Spleen (tissue), 7 donors: Measurements from ENCODE around the gene TTC27.

Experiments used
- POLR2A ChIP-seq, 3 donors: fragments of 450-650 bp; IDR thresholded peaks; one replicate each; pipeline ENCODE4 v1.5.1; 2017; ENCODE audit warnings: antibody characterized with exemption in 3 of 3, mild to moderate bottlenecking in 1 of 3
- POLR2AphosphoS5 ChIP-seq, 3 donors: sonication (generic); formaldehyde crosslinking; IDR thresholded peaks; one replicate each; pipeline ENCODE4 v1.5.1; 2017; ENCODE audit warnings: antibody characterized with exemption in 3 of 3
- TF ChIP-seq, protein P1 (sequence below), 11 experiments: fragments of 200-600 bp in 7 of 11; fragments of 450-650 bp in 4 of 11; sonication (generic) in 4 of 11; IDR thresholded peaks in 8 of 11; conservative IDR thresholded peaks in 3 of 11; 1 replicate in 7 of 11; 2 replicates in 4 of 11; pipeline versions ENCODE4 v1.4.0 to v1.8.0; 2016 to 2021; ENCODE audit warnings: antibody characterized with exemption in 11 of 11, inconsistent platforms in 4 of 11, mild to moderate bottlenecking in 1 of 11
- donor health status: DM: no; HTN: no; CAD: no; lungs with moderate emphysema.
- donor health status: DM: no; HTN: no; CAD: no.
- donor health status: DM: no; HTN: no; CAD: no.

DNA sequence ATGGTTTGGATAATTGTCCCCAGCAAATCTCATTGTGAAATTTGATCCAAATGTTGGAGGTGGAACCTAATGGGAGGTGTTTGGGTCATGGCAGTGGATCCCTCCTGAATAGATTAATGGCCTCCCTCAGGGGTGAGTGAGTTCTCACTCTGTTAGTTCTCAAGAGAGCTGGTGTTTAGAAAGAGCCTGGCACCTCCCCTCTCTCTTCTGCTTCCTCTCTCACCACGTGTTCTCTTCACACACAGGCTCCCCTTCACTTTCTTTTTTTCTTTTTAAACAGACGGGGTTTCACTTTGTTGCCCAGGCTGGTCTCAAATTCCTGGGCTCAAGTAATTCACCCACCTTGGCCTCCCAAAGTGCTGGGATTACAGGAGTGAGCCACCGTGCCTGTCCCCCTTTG, 207.3 kb downstream of the TTC27 start:
- TF ChIP-seq, protein P1, sequence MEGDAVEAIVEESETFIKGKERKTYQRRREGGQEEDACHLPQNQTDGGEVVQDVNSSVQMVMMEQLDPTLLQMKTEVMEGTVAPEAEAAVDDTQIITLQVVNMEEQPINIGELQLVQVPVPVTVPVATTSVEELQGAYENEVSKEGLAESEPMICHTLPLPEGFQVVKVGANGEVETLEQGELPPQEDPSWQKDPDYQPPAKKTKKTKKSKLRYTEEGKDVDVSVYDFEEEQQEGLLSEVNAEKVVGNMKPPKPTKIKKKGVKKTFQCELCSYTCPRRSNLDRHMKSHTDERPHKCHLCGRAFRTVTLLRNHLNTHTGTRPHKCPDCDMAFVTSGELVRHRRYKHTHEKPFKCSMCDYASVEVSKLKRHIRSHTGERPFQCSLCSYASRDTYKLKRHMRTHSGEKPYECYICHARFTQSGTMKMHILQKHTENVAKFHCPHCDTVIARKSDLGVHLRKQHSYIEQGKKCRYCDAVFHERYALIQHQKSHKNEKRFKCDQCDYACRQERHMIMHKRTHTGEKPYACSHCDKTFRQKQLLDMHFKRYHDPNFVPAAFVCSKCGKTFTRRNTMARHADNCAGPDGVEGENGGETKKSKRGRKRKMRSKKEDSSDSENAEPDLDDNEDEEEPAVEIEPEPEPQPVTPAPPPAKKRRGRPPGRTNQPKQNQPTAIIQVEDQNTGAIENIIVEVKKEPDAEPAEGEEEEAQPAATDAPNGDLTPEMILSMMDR (IDR thresholded peaks at IDR 0.05 in 8 of 11, conservative IDR thresholded peaks at IDR 0.05 in 3 of 11) = no peak
- TF ChIP-seq POLR2A (IDR thresholded peaks at IDR 0.05) (no peak), POLR2AphosphoS5 (IDR thresholded peaks at IDR 0.05) (no peak)
